ENCODE results near the gene MAGI3. TPM values are rescaled to one million over a fixed set of nuclear protein-coding genes. Genes with fewer than 3 reads are reported as not detected.

MAGI3 gene
- total and polyA plus RNA-seq, 2 of the 13 experiments (the other 11 are each of a cell fraction or from before 2014, with no cell fraction given), result 4.0 to 11.8 TPM

DNA sequence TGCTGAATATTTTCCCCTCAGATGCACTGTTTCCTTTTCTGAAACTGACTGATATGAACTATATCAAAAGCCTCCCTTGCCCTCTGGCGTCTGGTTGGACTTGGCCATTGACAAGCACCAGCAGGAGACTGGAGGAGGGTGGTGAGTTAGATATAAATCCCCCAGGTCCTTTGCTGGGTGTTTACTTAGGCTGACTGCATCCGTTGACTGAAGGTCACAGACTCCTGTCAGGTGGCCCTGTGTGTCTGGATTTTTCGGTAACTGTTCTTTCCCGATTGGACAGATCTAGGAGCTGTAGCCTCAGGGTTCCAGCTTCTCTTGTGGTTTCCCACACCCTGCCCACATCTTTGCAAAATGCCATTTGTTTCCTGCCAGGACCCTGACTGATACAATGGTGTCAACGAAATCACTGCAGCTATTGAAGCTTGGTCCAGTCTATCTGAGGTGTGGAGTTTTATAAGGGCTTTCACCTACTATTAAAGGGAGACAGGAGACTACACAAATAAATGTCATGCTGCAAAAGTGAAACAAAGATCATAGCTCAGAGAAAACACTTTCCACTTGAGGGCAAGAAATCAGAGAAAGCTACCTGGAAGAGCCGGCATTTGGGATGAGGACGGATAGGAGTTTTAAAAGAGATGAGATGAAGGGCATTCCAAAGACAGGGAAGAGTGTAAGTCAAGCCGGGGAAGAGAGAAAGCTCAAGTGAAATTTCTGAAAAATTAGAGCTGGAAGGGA, 1.5 kb upstream of the MAGI3 start (continued):
- TF ChIP-seq, protein P1, sequence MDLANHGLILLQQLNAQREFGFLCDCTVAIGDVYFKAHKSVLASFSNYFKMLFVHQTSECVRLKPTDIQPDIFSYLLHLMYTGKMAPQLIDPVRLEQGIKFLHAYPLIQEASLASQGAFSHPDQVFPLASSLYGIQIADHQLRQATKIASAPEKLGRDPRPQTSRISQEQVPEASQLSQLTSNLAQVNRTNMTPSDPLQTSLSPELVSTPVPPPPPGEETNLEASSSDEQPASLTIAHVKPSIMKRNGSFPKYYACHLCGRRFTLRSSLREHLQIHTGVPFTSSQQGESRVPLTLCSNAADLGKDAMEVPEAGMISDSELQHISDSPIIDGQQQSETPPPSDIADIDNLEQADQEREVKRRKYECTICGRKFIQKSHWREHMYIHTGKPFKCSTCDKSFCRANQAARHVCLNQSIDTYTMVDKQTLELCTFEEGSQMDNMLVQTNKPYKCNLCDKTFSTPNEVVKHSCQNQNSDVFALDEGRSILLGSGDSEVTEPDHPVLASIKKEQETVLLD (CRISPR knock-in tag; IDR thresholded peaks at IDR 0.05; ENCODE audit: low read depth), result no peak
- TF ChIP-seq, protein P2, sequence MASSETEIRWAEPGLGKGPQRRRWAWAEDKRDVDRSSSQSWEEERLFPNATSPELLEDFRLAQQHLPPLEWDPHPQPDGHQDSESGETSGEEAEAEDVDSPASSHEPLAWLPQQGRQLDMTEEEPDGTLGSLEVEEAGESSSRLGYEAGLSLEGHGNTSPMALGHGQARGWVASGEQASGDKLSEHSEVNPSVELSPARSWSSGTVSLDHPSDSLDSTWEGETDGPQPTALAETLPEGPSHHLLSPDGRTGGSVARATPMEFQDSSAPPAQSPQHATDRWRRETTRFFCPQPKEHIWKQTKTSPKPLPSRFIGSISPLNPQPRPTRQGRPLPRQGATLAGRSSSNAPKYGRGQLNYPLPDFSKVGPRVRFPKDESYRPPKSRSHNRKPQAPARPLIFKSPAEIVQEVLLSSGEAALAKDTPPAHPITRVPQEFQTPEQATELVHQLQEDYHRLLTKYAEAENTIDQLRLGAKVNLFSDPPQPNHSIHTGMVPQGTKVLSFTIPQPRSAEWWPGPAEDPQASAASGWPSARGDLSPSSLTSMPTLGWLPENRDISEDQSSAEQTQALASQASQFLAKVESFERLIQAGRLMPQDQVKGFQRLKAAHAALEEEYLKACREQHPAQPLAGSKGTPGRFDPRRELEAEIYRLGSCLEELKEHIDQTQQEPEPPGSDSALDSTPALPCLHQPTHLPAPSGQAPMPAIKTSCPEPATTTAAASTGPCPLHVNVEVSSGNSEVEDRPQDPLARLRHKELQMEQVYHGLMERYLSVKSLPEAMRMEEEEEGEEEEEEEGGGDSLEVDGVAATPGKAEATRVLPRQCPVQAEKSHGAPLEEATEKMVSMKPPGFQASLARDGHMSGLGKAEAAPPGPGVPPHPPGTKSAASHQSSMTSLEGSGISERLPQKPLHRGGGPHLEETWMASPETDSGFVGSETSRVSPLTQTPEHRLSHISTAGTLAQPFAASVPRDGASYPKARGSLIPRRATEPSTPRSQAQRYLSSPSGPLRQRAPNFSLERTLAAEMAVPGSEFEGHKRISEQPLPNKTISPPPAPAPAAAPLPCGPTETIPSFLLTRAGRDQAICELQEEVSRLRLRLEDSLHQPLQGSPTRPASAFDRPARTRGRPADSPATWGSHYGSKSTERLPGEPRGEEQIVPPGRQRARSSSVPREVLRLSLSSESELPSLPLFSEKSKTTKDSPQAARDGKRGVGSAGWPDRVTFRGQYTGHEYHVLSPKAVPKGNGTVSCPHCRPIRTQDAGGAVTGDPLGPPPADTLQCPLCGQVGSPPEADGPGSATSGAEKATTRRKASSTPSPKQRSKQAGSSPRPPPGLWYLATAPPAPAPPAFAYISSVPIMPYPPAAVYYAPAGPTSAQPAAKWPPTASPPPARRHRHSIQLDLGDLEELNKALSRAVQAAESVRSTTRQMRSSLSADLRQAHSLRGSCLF (CRISPR knock-in tag; IDR thresholded peaks at IDR 0.05; ENCODE audit: borderline replicate concordance), result no peak
- TF ChIP-seq TAF1 (CRISPR knock-in tag; IDR thresholded peaks at IDR 0.05) (no peak), EED (CRISPR knock-in tag; IDR thresholded peaks at IDR 0.05) (no peak), FOXJ3 (CRISPR knock-in tag; IDR thresholded peaks at IDR 0.05; ENCODE audit: borderline replicate concordance) (no peak), SP4 (CRISPR knock-in tag; IDR thresholded peaks at IDR 0.05) (no peak), RXRA (CRISPR knock-in tag; IDR thresholded peaks at IDR 0.05) (peak; percentile 40; the same call in 1 of the 2 replicates), DNMT3B (CRISPR knock-in tag; conservative IDR thresholded peaks at IDR 0.05) (no peak), DPF2 (CRISPR knock-in tag; IDR thresholded peaks at IDR 0.05; ENCODE audit: borderline replicate concordance, low read depth) (no peak)
- TF ChIP-seq, protein P3, sequence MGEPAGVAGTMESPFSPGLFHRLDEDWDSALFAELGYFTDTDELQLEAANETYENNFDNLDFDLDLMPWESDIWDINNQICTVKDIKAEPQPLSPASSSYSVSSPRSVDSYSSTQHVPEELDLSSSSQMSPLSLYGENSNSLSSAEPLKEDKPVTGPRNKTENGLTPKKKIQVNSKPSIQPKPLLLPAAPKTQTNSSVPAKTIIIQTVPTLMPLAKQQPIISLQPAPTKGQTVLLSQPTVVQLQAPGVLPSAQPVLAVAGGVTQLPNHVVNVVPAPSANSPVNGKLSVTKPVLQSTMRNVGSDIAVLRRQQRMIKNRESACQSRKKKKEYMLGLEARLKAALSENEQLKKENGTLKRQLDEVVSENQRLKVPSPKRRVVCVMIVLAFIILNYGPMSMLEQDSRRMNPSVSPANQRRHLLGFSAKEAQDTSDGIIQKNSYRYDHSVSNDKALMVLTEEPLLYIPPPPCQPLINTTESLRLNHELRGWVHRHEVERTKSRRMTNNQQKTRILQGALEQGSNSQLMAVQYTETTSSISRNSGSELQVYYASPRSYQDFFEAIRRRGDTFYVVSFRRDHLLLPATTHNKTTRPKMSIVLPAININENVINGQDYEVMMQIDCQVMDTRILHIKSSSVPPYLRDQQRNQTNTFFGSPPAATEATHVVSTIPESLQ (CRISPR knock-in tag; conservative IDR thresholded peaks at IDR 0.05), result no peak
- TF ChIP-seq, protein P4, sequence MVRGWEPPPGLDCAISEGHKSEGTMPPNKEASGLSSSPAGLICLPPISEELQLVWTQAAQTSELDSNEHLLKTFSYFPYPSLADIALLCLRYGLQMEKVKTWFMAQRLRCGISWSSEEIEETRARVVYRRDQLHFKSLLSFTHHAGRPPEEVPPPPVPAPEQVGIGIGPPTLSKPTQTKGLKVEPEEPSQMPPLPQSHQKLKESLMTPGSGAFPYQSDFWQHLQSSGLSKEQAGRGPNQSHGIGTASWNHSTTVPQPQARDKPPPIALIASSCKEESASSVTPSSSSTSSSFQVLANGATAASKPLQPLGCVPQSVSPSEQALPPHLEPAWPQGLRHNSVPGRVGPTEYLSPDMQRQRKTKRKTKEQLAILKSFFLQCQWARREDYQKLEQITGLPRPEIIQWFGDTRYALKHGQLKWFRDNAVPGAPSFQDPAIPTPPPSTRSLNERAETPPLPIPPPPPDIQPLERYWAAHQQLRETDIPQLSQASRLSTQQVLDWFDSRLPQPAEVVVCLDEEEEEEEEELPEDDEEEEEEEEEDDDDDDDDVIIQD (CRISPR knock-in tag; IDR thresholded peaks at IDR 0.05; ENCODE audit: low read depth), result peak; percentile 87
- TF ChIP-seq, protein P5, sequence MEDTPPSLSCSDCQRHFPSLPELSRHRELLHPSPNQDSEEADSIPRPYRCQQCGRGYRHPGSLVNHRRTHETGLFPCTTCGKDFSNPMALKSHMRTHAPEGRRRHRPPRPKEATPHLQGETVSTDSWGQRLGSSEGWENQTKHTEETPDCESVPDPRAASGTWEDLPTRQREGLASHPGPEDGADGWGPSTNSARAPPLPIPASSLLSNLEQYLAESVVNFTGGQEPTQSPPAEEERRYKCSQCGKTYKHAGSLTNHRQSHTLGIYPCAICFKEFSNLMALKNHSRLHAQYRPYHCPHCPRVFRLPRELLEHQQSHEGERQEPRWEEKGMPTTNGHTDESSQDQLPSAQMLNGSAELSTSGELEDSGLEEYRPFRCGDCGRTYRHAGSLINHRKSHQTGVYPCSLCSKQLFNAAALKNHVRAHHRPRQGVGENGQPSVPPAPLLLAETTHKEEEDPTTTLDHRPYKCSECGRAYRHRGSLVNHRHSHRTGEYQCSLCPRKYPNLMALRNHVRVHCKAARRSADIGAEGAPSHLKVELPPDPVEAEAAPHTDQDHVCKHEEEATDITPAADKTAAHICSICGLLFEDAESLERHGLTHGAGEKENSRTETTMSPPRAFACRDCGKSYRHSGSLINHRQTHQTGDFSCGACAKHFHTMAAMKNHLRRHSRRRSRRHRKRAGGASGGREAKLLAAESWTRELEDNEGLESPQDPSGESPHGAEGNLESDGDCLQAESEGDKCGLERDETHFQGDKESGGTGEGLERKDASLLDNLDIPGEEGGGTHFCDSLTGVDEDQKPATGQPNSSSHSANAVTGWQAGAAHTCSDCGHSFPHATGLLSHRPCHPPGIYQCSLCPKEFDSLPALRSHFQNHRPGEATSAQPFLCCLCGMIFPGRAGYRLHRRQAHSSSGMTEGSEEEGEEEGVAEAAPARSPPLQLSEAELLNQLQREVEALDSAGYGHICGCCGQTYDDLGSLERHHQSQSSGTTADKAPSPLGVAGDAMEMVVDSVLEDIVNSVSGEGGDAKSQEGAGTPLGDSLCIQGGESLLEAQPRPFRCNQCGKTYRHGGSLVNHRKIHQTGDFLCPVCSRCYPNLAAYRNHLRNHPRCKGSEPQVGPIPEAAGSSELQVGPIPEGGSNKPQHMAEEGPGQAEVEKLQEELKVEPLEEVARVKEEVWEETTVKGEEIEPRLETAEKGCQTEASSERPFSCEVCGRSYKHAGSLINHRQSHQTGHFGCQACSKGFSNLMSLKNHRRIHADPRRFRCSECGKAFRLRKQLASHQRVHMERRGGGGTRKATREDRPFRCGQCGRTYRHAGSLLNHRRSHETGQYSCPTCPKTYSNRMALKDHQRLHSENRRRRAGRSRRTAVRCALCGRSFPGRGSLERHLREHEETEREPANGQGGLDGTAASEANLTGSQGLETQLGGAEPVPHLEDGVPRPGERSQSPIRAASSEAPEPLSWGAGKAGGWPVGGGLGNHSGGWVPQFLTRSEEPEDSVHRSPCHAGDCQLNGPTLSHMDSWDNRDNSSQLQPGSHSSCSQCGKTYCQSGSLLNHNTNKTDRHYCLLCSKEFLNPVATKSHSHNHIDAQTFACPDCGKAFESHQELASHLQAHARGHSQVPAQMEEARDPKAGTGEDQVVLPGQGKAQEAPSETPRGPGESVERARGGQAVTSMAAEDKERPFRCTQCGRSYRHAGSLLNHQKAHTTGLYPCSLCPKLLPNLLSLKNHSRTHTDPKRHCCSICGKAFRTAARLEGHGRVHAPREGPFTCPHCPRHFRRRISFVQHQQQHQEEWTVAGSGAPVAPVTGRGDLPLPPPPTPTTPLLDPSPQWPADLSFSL (CRISPR knock-in tag; IDR thresholded peaks at IDR 0.05), result no peak
